Uterus (tissue), 2 donors: ENCODE results near the gene FAM47C.

ENCODE experiments used
- POLR2A ChIP-seq, 2 donors: fragments of 450-650 bp; IDR thresholded peaks; one replicate each; pipeline ENCODE4 v1.6.1; 2016; ENCODE audit warnings: antibody characterized with exemption in 2 of 2, mild to moderate bottlenecking in 1 of 2, moderate library complexity in 1 of 2
- TF ChIP-seq, protein P1 (sequence below), 4 experiments: fragments of 200-600 bp in 2 of 4; fragments of 450-650 bp in 2 of 4; sonication (generic) in 2 of 4; IDR thresholded peaks; one replicate each; pipeline ENCODE4 v1.5.1; 2016 to 2019; ENCODE audit warnings: antibody characterized with exemption in 4 of 4, mild to moderate bottlenecking in 2 of 4, moderate library complexity in 1 of 4

- TF ChIP-seq, protein P1, sequence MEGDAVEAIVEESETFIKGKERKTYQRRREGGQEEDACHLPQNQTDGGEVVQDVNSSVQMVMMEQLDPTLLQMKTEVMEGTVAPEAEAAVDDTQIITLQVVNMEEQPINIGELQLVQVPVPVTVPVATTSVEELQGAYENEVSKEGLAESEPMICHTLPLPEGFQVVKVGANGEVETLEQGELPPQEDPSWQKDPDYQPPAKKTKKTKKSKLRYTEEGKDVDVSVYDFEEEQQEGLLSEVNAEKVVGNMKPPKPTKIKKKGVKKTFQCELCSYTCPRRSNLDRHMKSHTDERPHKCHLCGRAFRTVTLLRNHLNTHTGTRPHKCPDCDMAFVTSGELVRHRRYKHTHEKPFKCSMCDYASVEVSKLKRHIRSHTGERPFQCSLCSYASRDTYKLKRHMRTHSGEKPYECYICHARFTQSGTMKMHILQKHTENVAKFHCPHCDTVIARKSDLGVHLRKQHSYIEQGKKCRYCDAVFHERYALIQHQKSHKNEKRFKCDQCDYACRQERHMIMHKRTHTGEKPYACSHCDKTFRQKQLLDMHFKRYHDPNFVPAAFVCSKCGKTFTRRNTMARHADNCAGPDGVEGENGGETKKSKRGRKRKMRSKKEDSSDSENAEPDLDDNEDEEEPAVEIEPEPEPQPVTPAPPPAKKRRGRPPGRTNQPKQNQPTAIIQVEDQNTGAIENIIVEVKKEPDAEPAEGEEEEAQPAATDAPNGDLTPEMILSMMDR (IDR thresholded peaks at IDR 0.05): no peak
- no peak for TF ChIP-seq POLR2A (IDR thresholded peaks at IDR 0.05)
These were observed 21.9 kb upstream of the FAM47C start for GRCh38 chrX:36986231-36986630.
